Superior temporal gyrus (tissue), 1 donor: ENCODE results near the gene SEMA3G.

Experiments used
- DNase-seq: peaks from one replicate; pipeline ENCODE4 v3.0.0-alpha.2; 2016; ENCODE audit errors: extremely low spot score

Gene SEMA3G

GRCh38 chr3:52454250-52454937 is 9.5 kb upstream of the SEMA3G start:
- DNase-seq = no peak

- no peak for DNase-seq
These were observed 8.8 kb upstream of the SEMA3G start, which contains the start of gene TNNC1 for GRCh38 chr3:52453496-52454249. Gene TNNC1, minus strand, starts transcription at chr3:52454041. Its CDS starts 26 bp downstream, at chr3:52454015.

GRCh38 chr3:52452570-52453221 is 7.8 kb upstream of the SEMA3G start:
- DNase-seq = no peak

GRCh38 chr3:52452126-52452525 is 7.2 kb upstream of the SEMA3G start:
- DNase-seq = no peak

GRCh38 chr3:52451237-52452083 is 6.6 kb upstream of the SEMA3G start:
- DNase-seq = no peak

- DNase-seq = no peak
These were observed 5.8 kb upstream of the SEMA3G start for GRCh38 chr3:52450489-52451236.

GRCh38 chr3:52447512-52448355 is 2.8 kb upstream of the SEMA3G start:
- DNase-seq = no peak

GRCh38 chr3:52446631-52447511 is 2.0 kb upstream of the SEMA3G start:
- DNase-seq = peak; percentile 86

GRCh38 chr3:52446042-52446441 is 1.1 kb upstream of the SEMA3G start:
- no peak for DNase-seq

GRCh38 chr3:52443791-52444687 is 864 bp downstream of the SEMA3G start:
- DNase-seq = no peak

- DNase-seq = no peak
These were observed 1.7 kb downstream of the SEMA3G start for GRCh38 chr3:52443268-52443610.

GRCh38 chr3:52442409-52443267 is 2.3 kb downstream of the SEMA3G start:
- no peak for DNase-seq

- no peak for DNase-seq
These were observed 3.1 kb downstream of the SEMA3G start for GRCh38 chr3:52441772-52442332.

- DNase-seq = no peak
These were observed 3.7 kb downstream of the SEMA3G start for GRCh38 chr3:52441091-52441771.

- DNase-seq = no peak
These were observed 4.2 kb downstream of the SEMA3G start for GRCh38 chr3:52440671-52441070.

GRCh38 chr3:52440249-52440551 is 4.7 kb downstream of the SEMA3G start:
- no peak for DNase-seq
